DMS 273 treated with DMSO at 0.1 percent for 48 hours (cell line): Measurements from ENCODE around the gene KCNMA1.
"Not testable (repeated sequence)": the region's sequence is repeated elsewhere in the genome, so short reads cannot be mapped to it uniquely, and the experiment has no call there.

Source experiments
- DNase-seq: peaks from one replicate; lab custom pipeline; 2025; lab: John Stamatoyannopoulos, UW

KCNMA1 gene

GRCh38 chr10:77361831-77362230, 275.8 kb downstream of the KCNMA1 start:
- DNase-seq = no peak

- DNase-seq = no peak
Observed at GRCh38 chr10:77361426-77361825, 276.2 kb downstream of the KCNMA1 start.

- DNase-seq = no peak
Observed at GRCh38 chr10:77360835-77361234, 276.8 kb downstream of the KCNMA1 start.

- DNase-seq = no peak
Observed at GRCh38 chr10:77359950-77360520, 277.6 kb downstream of the KCNMA1 start.

GRCh38 chr10:77359287-77359691, 278.3 kb downstream of the KCNMA1 start:
- no peak for DNase-seq

GRCh38 chr10:77358656-77359055, 279.0 kb downstream of the KCNMA1 start:
- DNase-seq = no peak

GRCh38 chr10:77357611-77358310, 279.8 kb downstream of the KCNMA1 start:
- no peak for DNase-seq

GRCh38 chr10:77357185-77357584, 280.4 kb downstream of the KCNMA1 start:
- DNase-seq = no peak

- no peak for DNase-seq
Observed at GRCh38 chr10:77355844-77356243, 281.8 kb downstream of the KCNMA1 start.

GRCh38 chr10:77351386-77351785, 286.2 kb downstream of the KCNMA1 start:
- DNase-seq = no peak

- no peak for DNase-seq
Observed at GRCh38 chr10:77350711-77351119, 286.9 kb downstream of the KCNMA1 start.

GRCh38 chr10:77350134-77350533, 287.5 kb downstream of the KCNMA1 start:
- DNase-seq = no peak

GRCh38 chr10:77349226-77349625, 288.4 kb downstream of the KCNMA1 start:
- DNase-seq = no peak

GRCh38 chr10:77348751-77349150, 288.9 kb downstream of the KCNMA1 start:
- DNase-seq = no peak

- no peak for DNase-seq
Observed at GRCh38 chr10:77348082-77348481, 289.5 kb downstream of the KCNMA1 start.

- DNase-seq = no peak
Observed at GRCh38 chr10:77347052-77347451, 290.6 kb downstream of the KCNMA1 start.

- no peak for DNase-seq
Observed at GRCh38 chr10:77341055-77341454, 296.6 kb downstream of the KCNMA1 start.

- DNase-seq = not testable (repeated sequence)
Observed at GRCh38 chr10:77339872-77340271, 297.7 kb downstream of the KCNMA1 start.

- DNase-seq = no peak
Observed at GRCh38 chr10:77339166-77339565, 298.4 kb downstream of the KCNMA1 start.

GRCh38 chr10:77338143-77338542, 299.5 kb downstream of the KCNMA1 start:
- DNase-seq = no peak

GRCh38 chr10:77334501-77334900, 303.1 kb downstream of the KCNMA1 start:
- no peak for DNase-seq

GRCh38 chr10:77333610-77334340, 303.8 kb downstream of the KCNMA1 start:
- no peak for DNase-seq

- DNase-seq = peak; percentile 88
Observed at GRCh38 chr10:77332256-77332655, 305.4 kb downstream of the KCNMA1 start.
